GM12878 (cell line): ENCODE measurements around the gene HOXD3. TPM values are rescaled to one million over a fixed set of nuclear protein-coding genes. Genes with fewer than 3 reads are reported as not detected.
A peak's percentile ranks its signal among the peaks of the same experiment; 100 is the strongest.

Source experiments
- ATAC-seq: fragments of 200-7000 bp; cut with Tn5 transposase; 3 replicates; pipeline ENCODE4 v1.9.1; 2020; ENCODE audit warnings: mild to moderate bottlenecking, moderate library complexity
- BruUV-seq: library from RNA; stranded (reverse); fragments of 400-500 nt; replicated peaks from 2 replicates; lab custom pipeline; 2021; lab: Mats Ljungman, UMichigan
- CTCF ChIA-PET: fragments of 300-600 bp; sonication (Branson Sonifier 250); formaldehyde crosslinking; extraction: SDS; loops from one replicate; lab custom pipeline; 2021; ENCODE audit warnings: inconsistent platforms; lab: Yijun Ruan, JAX
- POLR2A ChIA-PET: fragments of 350-600 bp; formaldehyde crosslinking; extraction: SDS; loops from one replicate; lab custom pipeline; 2021; ENCODE audit warnings: inconsistent platforms; lab: Charles Lee
- RAD21 ChIA-PET: fragments of 300-600 bp; sonication (Branson Sonifier 250); formaldehyde crosslinking; loops from one replicate; lab custom pipeline; 2023; ENCODE audit warnings: antibody characterized with exemption; ENCODE audit not compliant: unreplicated experiment; lab: Charles Lee
- SMC1A ChIA-PET: fragments of 300-600 bp; sonication (Branson Sonifier 250); formaldehyde crosslinking; loops from one replicate; lab custom pipeline; 2023; ENCODE audit not compliant: unreplicated experiment, uncharacterized antibody; lab: Charles Lee
- DNase-seq: peaks from one replicate; pipeline ENCODE4 v3.0.0-alpha.2; 2011; ENCODE audit warnings: low read depth, low spot score
- FAIRE-seq: peaks from 3 replicates; lab custom pipeline; 2011; peaks lifted over from hg19 to GRCh38; lab: Jason Lieb, UNC
- H2AFZ ChIP-seq: 2 replicates; pipeline ENCODE4 v1.6.0; 2011; ENCODE audit warnings: low read depth, low read length, control low read depth; ENCODE audit not compliant: control insufficient read depth
- H3K27ac ChIP-seq: 2 replicates; pipeline ENCODE4 v1.5.1; 2011; ENCODE audit warnings: control low read depth; ENCODE audit not compliant: control insufficient read depth, insufficient read depth
- H3K27me3 ChIP-seq, 2 experiments: replicated peaks in 1 of 2; 2 replicates each; pipeline versions ENCODE4 v1.6.0 to v1.6.1; 2011; ENCODE audit warnings: low read length in 1 of 2; ENCODE audit not compliant: control insufficient read depth in 2 of 2, insufficient read depth in 2 of 2
- H3K36me3 ChIP-seq, 2 experiments: 2 replicates each; pipeline ENCODE4 v1.5.1; 2011; ENCODE audit warnings: low read length in 1 of 2; ENCODE audit not compliant: control insufficient read depth in 2 of 2, insufficient read depth in 2 of 2
- H3K4me1 ChIP-seq: 2 replicates; pipeline ENCODE4 v1.6.1; 2011; ENCODE audit warnings: mild to moderate bottlenecking, low read length, moderate library complexity, mixed read lengths; ENCODE audit not compliant: control insufficient read depth, insufficient read depth
- H3K4me2 ChIP-seq: 2 replicates; pipeline ENCODE4 v1.6.0; 2011; ENCODE audit warnings: control low read depth; ENCODE audit not compliant: control insufficient read depth, insufficient read depth
- H3K4me3 ChIP-seq: fragments of 200-600 bp; sonication (generic); 2 replicates; pipeline ENCODE4 v1.5.1; 2016
- H3K79me2 ChIP-seq: 2 replicates; pipeline ENCODE4 v1.6.0; 2011; ENCODE audit warnings: low read length; ENCODE audit not compliant: control insufficient read depth, insufficient read depth
- H3K9ac ChIP-seq: 2 replicates; pipeline ENCODE4 v1.8.0; 2011; ENCODE audit warnings: low read length, control low read depth, mixed read lengths; ENCODE audit not compliant: control insufficient read depth, insufficient read depth
- H3K9me3 ChIP-seq: replicated peaks from 3 replicates; pipeline ENCODE4 v1.5.1; 2011; ENCODE audit warnings: mild to moderate bottlenecking, low read length; ENCODE audit not compliant: control insufficient read depth, insufficient read depth
- H4K20me1 ChIP-seq: 2 replicates; pipeline ENCODE4 v1.6.0; 2011; ENCODE audit not compliant: control insufficient read depth, insufficient read depth
- EGR1 ChIP-seq, 2 experiments: IDR thresholded peaks; 1 replicate in 1 of 2; 2 replicates in 1 of 2; pipeline ENCODE4 v1.6.1; 2011 to 2012; ENCODE audit warnings: low read depth in 2 of 2, low read length in 2 of 2, borderline replicate concordance in 1 of 2, mild to moderate bottlenecking in 1 of 2, moderate library complexity in 1 of 2
- PBX3 ChIP-seq: IDR thresholded peaks from 2 replicates; pipeline ENCODE4 v1.6.1; 2011; ENCODE audit warnings: mild to moderate bottlenecking, low read depth, low read length, moderate library complexity; ENCODE audit not compliant: insufficient replicate concordance
- RB1 ChIP-seq: fragments of 450-650 bp; formaldehyde crosslinking; IDR thresholded peaks from 2 replicates; pipeline ENCODE4 v1.6.1; 2017; ENCODE audit warnings: mild to moderate bottlenecking, borderline replicate concordance
- REST ChIP-seq: IDR thresholded peaks from 2 replicates; pipeline ENCODE4 v1.6.1; 2012; ENCODE audit warnings: mild to moderate bottlenecking, low read depth, low read length
- RUNX3 ChIP-seq: IDR thresholded peaks from 2 replicates; pipeline ENCODE4 v1.6.1; 2012; ENCODE audit warnings: low read length, inconsistent platforms
- TARDBP ChIP-seq: IDR thresholded peaks from 2 replicates; pipeline ENCODE4 v1.6.1; 2016; ENCODE audit warnings: borderline replicate concordance
- ZBED1 ChIP-seq: IDR thresholded peaks from 2 replicates; pipeline ENCODE4 v1.6.1; 2016; ENCODE audit warnings: borderline replicate concordance
- WGBS: methylation state at CpG from one replicate; pipeline ENCODE4 v1.1.6; 2016; ENCODE audit warnings: low lambda C conversion rate; ENCODE audit not compliant: insufficient replicate concordance, insufficient coverage; ENCODE audit errors: missing lambda C conversion rate; 5-methylcytosine and 5-hydroxymethylcytosine counted together
- in situ Hi-C: fragments of 300-500 bp; cut with MboI; formaldehyde crosslinking; loops from 9 replicates; pipeline ENCODE4 v1.14.3; 2018; ENCODE audit warnings: mixed read lengths
- intact Hi-C: fragments of 100-400 bp; cut with micrococcal nuclease; formaldehyde crosslinking; loops from one replicate; pipeline ENCODE4 v1.14.2; 2022; ENCODE audit not compliant: unreplicated experiment
- polyA plus RNA-seq, 11 experiments: library from polyadenylated mRNA; depleted of rRNA in 4 of 11; unstranded in 6 of 11; stranded (reverse) in 5 of 11; fragments of >200 nt; fragmentation: Nextera tagmentation in 4 of 11; fragmentation: Illumina TruSeq in 1 of 11; extraction: Ambion mirVana in 4 of 11; extraction: Trizol in 1 of 11; gene quantifications; 1 replicate in 1 of 11; 2 replicates in 10 of 11; pipeline versions ENCODE4 v1.2.1 to v1.2.3, GENCODE V29; 2011 to 2016; ENCODE audit warnings: inconsistent platforms in 2 of 11, missing spikeins in 2 of 11, low read depth in 1 of 11
- total RNA-seq, 4 experiments: library from RNA; depleted of rRNA in 3 of 4; stranded (reverse); fragments of >200 nt in 3 of 4; fragmentation: Illumina TruSeq in 1 of 4; extraction: Trizol in 1 of 4; gene quantifications; 2 replicates each; pipeline versions ENCODE4 v1.2.1 to v1.2.3, GENCODE V29; 2013 to 2021

Gene HOXD3
- total and polyA plus RNA-seq, 10 of the 15 experiments (the other 5 are each of a cell fraction or from before 2014, with no cell fraction given) = not detected

- Histone ChIP-seq H2AFZ (no peak overlapping the region), H3K4me1 (no peaks in the 10 kb centered on the region), H4K20me1 (no peaks in the 10 kb centered on the region), H3K36me3 (no peaks in the 10 kb centered on the region), H3K4me3 (no peak overlapping the region), H3K79me2 (no peaks in the 10 kb centered on the region), H3K4me2 (no peak overlapping the region), H3K27me3 (peaks cover 5 to 16% of the 10 kb centered on the region in 2 experiments)
- POLR2A ChIA-PET = no interaction called here
- FAIRE-seq = no peak
- 0% methylated on average over 2 of the region's 2 CpGs for WGBS
- intact Hi-C loops (no loop called here), in situ Hi-C loops (loop anchor here (25.0 kb wide), 1 partner anchor 1200 kb away; no protein-coding TSS in a partner anchor)
- TF ChIP-seq RUNX3 = 0 out of 2 replicates have a peak, but pooled peaks have one; percentile 15
- no peak for TF ChIP-seq EGR1 (IDR thresholded peaks at IDR 0.05; ENCODE audit: borderline replicate concordance in 1 of 2, low read depth in 2 of 2, low read length in 2 of 2)
- no peak for TF ChIP-seq ZBED1
- no peak for TF ChIP-seq RB1
- TF ChIP-seq TARDBP = no peak
- TF ChIP-seq REST = no peak
- no peak for TF ChIP-seq PBX3
- TF ChIP-seq, all 136 proteins: peak for 1
- Histone ChIP-seq H3K27ac (no peak overlapping the region), H3K9ac (no peak overlapping the region), H3K9me3 (no peaks in the 10 kb centered on the region; the same call in 2 of the 3 replicates)
- no TSS peak for BruUV-seq
- CTCF ChIA-PET = interaction anchor here (0.9 kb wide), 2 partner anchors 318 to 417 kb away, joined by 3 to 4 read pairs; no protein-coding TSS in a partner anchor
- ATAC-seq (no peak), DNase-seq (no peak)
- SMC1A ChIA-PET = interaction anchor here (1.0 to 5.3 kb wide), 2 partner anchors 317 to 416 kb away, joined by 3 to 58 read pairs; no protein-coding TSS in a partner anchor
- RAD21 ChIA-PET = interaction anchor here (2.3 kb wide), 1 partner anchor 417 kb away, joined by 11 read pairs; no protein-coding TSS in a partner anchor
Measured at GRCh38 chr2:176137252-176137580, 19.9 kb upstream of the HOXD3 start.
